Coronary artery (tissue), 2 donors: ENCODE measurements around the gene EGLN3.

Source experiments
- DNase-seq: peaks from one replicate; pipeline ENCODE4 v3.0.0-alpha.2; 2017; ENCODE audit warnings: low spot score
- H3K27ac ChIP-seq, 2 donors: fragments of 200-600 bp; sonication (generic); one replicate each; pipeline ENCODE4 v1.5.1; 2016 to 2019
- H3K4me3 ChIP-seq: fragments of 200-600 bp; sonication (generic); 2 replicates; pipeline ENCODE4 v1.5.1; 2016; ENCODE audit warnings: mild to moderate bottlenecking, moderate library complexity
- CTCF ChIP-seq: fragments of 200-600 bp; sonication (generic); IDR thresholded peaks from one replicate; pipeline ENCODE4 v1.5.1; 2019; ENCODE audit warnings: antibody characterized with exemption

Gene EGLN3

GRCh38 chr14:33956640-33957039 is 5.8 kb upstream of the EGLN3 start:
- H3K4me3 ChIP-seq = no peak overlapping the region
- TF ChIP-seq CTCF = no peak
- no peak overlapping the region for H3K27ac ChIP-seq
- DNase-seq = no peak

GRCh38 chr14:33954016-33954598 is 3.2 kb upstream of the EGLN3 start:
- H3K27ac ChIP-seq = no peak overlapping the region
- DNase-seq = no peak
- H3K4me3 ChIP-seq = no peak overlapping the region
- TF ChIP-seq CTCF = no peak

- Histone ChIP-seq H3K4me3 (no peak overlapping the region), H3K27ac (no peak overlapping the region)
- no peak for DNase-seq
- TF ChIP-seq CTCF = no peak
These were observed 1.7 kb upstream of the EGLN3 start for GRCh38 chr14:33952541-33952940.

- H3K27ac ChIP-seq = no peak overlapping the region
- DNase-seq = no peak
- TF ChIP-seq CTCF = no peak
- peak overlapping the region; percentile 80 for H3K4me3 ChIP-seq
These were observed 438 bp upstream of the EGLN3 start for GRCh38 chr14:33951183-33951840.

GRCh38 chr14:33949411-33949893 is 1.4 kb downstream of the EGLN3 start:
- H3K4me3 ChIP-seq = peak overlapping the region; percentile 80
- DNase-seq = no peak
- peak overlapping the region in 1 of 2 donors; percentile 10 for H3K27ac ChIP-seq
- no peak for TF ChIP-seq CTCF

- no peak for TF ChIP-seq CTCF
- Histone ChIP-seq H3K27ac (peak overlapping the region in 1 of 2 donors; percentile 10), H3K4me3 (peak overlapping the region; percentile 80)
- DNase-seq = no peak
These were observed 1.9 kb downstream of the EGLN3 start for GRCh38 chr14:33948869-33949408.
